ENCODE measurements around the gene CCDC167. TPM values are rescaled to one million over a fixed set of nuclear protein-coding genes. Genes with fewer than 3 reads are reported as not detected.

The CCDC167 gene
- total RNA-seq, 1 experiment from 2014 or later, result 32.3 TPM

- Mint-ChIP-seq H3K27me3 (ENCODE audit: insufficient read depth, unreplicated experiment) (no peaks in the 10 kb centered on the region), H3K4me3 (ENCODE audit: unreplicated experiment) (no peak overlapping the region), H3K36me3 (ENCODE audit: insufficient read depth, unreplicated experiment) (peaks cover 15% of the 10 kb centered on the region), H3K4me1 (ENCODE audit: low read depth, unreplicated experiment) (peaks cover 17% of the 10 kb centered on the region), H3K9me3 (ENCODE audit: unreplicated experiment) (no peaks in the 10 kb centered on the region), H3K27ac (ENCODE audit: unreplicated experiment) (no peak overlapping the region)
- POLR2A ChIA-PET, result no interaction called here
- Histone ChIP-seq H3K27me3 (replicated peaks; ENCODE audit: control insufficient read depth, insufficient read depth, low read length) (no peaks in the 10 kb centered on the region), H3K4me3 (ENCODE audit: low read depth, low read length) (no peak overlapping the region), H3K36me3 (ENCODE audit: control insufficient read depth, insufficient read depth, low read length) (peaks cover 3% of the 10 kb centered on the region; the same call in 1 of the 2 replicates), H3K9me3 (no peaks in the 10 kb centered on the region), H3K4me1 (peaks cover 9% of the 10 kb centered on the region; the same call in 1 of the 2 replicates)
- intact Hi-C loops (cut with micrococcal nuclease; ENCODE audit: unreplicated experiment), result no loop called here
- BruUV-seq (replicated peaks), result no TSS peak
- TF ChIP-seq CTCF (IDR thresholded peaks at IDR 0.05; ENCODE audit: insufficient read depth in 1 of 2, low read depth in 1 of 2, low read length in 1 of 2, severe bottlenecking in 1 of 2, unreplicated experiment in 1 of 2), result no peak
- CTCF ChIA-PET, result interaction anchor here (0.5 kb wide), 1 partner anchor 143 kb away, joined by 3 read pairs; no protein-coding TSS in a partner anchor
- no peak for DNase-seq
Measured at GRCh38 chr6:37435816-37436215, 63.9 kb downstream of the CCDC167 start.

- CTCF ChIA-PET, result no interaction called here
- H3K27me3 Mint-ChIP-seq (ENCODE audit: insufficient read depth, unreplicated experiment), result no peaks in the 10 kb centered on the region
Measured at GRCh38 chr6:37435373-37435772, 64.3 kb downstream of the CCDC167 start.

GRCh38 chr6:37433657-37434271 lies 65.9 kb downstream of the CCDC167 start:
- Histone ChIP-seq H3K4me1 (peaks cover 7% of the 10 kb centered on the region; the same call in 1 of the 2 replicates), H3K27me3 (replicated peaks; ENCODE audit: control insufficient read depth, insufficient read depth, low read length) (no peaks in the 10 kb centered on the region), H3K36me3 (ENCODE audit: control insufficient read depth, insufficient read depth, low read length) (peaks cover 3% of the 10 kb centered on the region; the same call in 1 of the 2 replicates), H3K9me3 (no peaks in the 10 kb centered on the region; the same call in 1 of the 2 replicates), H3K4me3 (ENCODE audit: low read depth, low read length) (peak overlapping the region; percentile 75)
- Mint-ChIP-seq H3K9me3 (ENCODE audit: unreplicated experiment) (no peaks in the 10 kb centered on the region), H3K27me3 (ENCODE audit: insufficient read depth, unreplicated experiment) (no peaks in the 10 kb centered on the region), H3K36me3 (ENCODE audit: insufficient read depth, unreplicated experiment) (peaks cover 15% of the 10 kb centered on the region), H3K27ac (ENCODE audit: unreplicated experiment) (peak overlapping the region; percentile 46), H3K4me3 (ENCODE audit: unreplicated experiment) (peak overlapping the region; percentile 73), H3K4me1 (ENCODE audit: low read depth, unreplicated experiment) (peaks cover 17% of the 10 kb centered on the region)
- DNase-seq, result no peak
- ChIA-PET CTCF (interaction anchor here (1.5 kb wide), 1 partner anchor 52 kb away, joined by 3 read pairs; no protein-coding TSS in a partner anchor), POLR2A (no interaction called here)
- TF ChIP-seq CTCF (IDR thresholded peaks at IDR 0.05; ENCODE audit: insufficient read depth in 1 of 2, low read depth in 1 of 2, low read length in 1 of 2, severe bottlenecking in 1 of 2, unreplicated experiment in 1 of 2), result no peak
- intact Hi-C loops (cut with micrococcal nuclease; ENCODE audit: unreplicated experiment), result loop anchor here (2.0 kb wide), 1 partner anchor 53 kb away; no protein-coding TSS in a partner anchor
- BruUV-seq (replicated peaks), result no TSS peak

More at GRCh38 chr6:37435373-37435772, 64.3 kb downstream of the CCDC167 start:
- Mint-ChIP-seq H3K4me3 (ENCODE audit: unreplicated experiment) (no peak overlapping the region), H3K27ac (ENCODE audit: unreplicated experiment) (no peak overlapping the region), H3K4me1 (ENCODE audit: low read depth, unreplicated experiment) (peaks cover 17% of the 10 kb centered on the region), H3K36me3 (ENCODE audit: insufficient read depth, unreplicated experiment) (peaks cover 15% of the 10 kb centered on the region), H3K9me3 (ENCODE audit: unreplicated experiment) (no peaks in the 10 kb centered on the region)
- Histone ChIP-seq H3K27me3 (replicated peaks; ENCODE audit: control insufficient read depth, insufficient read depth, low read length) (no peaks in the 10 kb centered on the region), H3K36me3 (ENCODE audit: control insufficient read depth, insufficient read depth, low read length) (peaks cover 3% of the 10 kb centered on the region; the same call in 1 of the 2 replicates), H3K4me3 (ENCODE audit: low read depth, low read length) (no peak overlapping the region), H3K4me1 (peaks cover 9% of the 10 kb centered on the region; the same call in 1 of the 2 replicates), H3K9me3 (no peaks in the 10 kb centered on the region)
- no peak for DNase-seq
- no peak for TF ChIP-seq CTCF (IDR thresholded peaks at IDR 0.05; ENCODE audit: insufficient read depth in 1 of 2, low read depth in 1 of 2, low read length in 1 of 2, severe bottlenecking in 1 of 2, unreplicated experiment in 1 of 2)
- no TSS peak for BruUV-seq (replicated peaks)
- POLR2A ChIA-PET, result no interaction called here
- intact Hi-C loops (cut with micrococcal nuclease; ENCODE audit: unreplicated experiment), result no loop called here

Other genes starting within 250 kb of the CCDC167 start
- 11.8 and 13.5 TPM in 2 replicates for gene TBC1D22B, start 242.1 kb downstream of the CCDC167 start, total RNA-seq (2022)
- gene TMEM217, start 241.7 kb downstream of the CCDC167 start, total RNA-seq (2022), result 1.6 and 2.6 TPM in 2 replicates
- gene RNF8, start 145.9 kb downstream of the CCDC167 start, total RNA-seq (2022), result 17.3 and 17.7 TPM in 2 replicates
- gene CMTR1, start 66.7 kb downstream of the CCDC167 start, total RNA-seq (2022), result 40.0 and 40.8 TPM in 2 replicates
- gene MDGA1, start 198.0 kb upstream of the CCDC167 start, total RNA-seq (2022), result 1.3 and 1.5 TPM in 2 replicates

All from Caco-2 (cell line).